Activated T-helper 2 cell treated with anti-CD3 and anti-CD28 coated beads, Interferon-gamma antibody, Interleukin-2, Interleukin-4, amounts not matched to agents 10 μg/mL and 5 μg/mL and 100 μg/mL, durations not matched to agents 14 hours and 24 hours and 36 hours (primary cell): ENCODE data around the gene TCP11L2. TPM values are rescaled to one million over a fixed set of nuclear protein-coding genes. Genes with fewer than 3 reads are reported as not detected.
"Not testable (repeated sequence)": the region's sequence is repeated elsewhere in the genome, so short reads cannot be mapped to it uniquely, and the experiment has no call there.

Source experiments
- DNase-seq: peaks from one replicate; pipeline ENCODE4 v3.0.0; 2021; ENCODE audit warnings: low spot score
- H3K27ac Mint-ChIP-seq: one replicate; pipeline ENCODE4 v1.8.0; 2021; ENCODE audit warnings: mixed read lengths
- H3K27me3 Mint-ChIP-seq: one replicate; pipeline ENCODE4 v1.8.0; 2021; ENCODE audit warnings: low read depth, mixed read lengths
- H3K36me3 Mint-ChIP-seq: one replicate; pipeline ENCODE4 v1.8.0; 2021; ENCODE audit warnings: low read depth, mixed read lengths
- H3K4me1 Mint-ChIP-seq: one replicate; pipeline ENCODE4 v1.8.0; 2021; ENCODE audit warnings: low read depth, mixed read lengths
- H3K4me3 Mint-ChIP-seq: one replicate; pipeline ENCODE4 v1.8.0; 2021; ENCODE audit warnings: low read depth, mild to moderate bottlenecking, moderate library complexity, mixed read lengths
- H3K9me3 Mint-ChIP-seq: one replicate; pipeline ENCODE4 v1.8.0; 2021; ENCODE audit warnings: mixed read lengths
- intact Hi-C: fragments of 100-400 bp; cut with micrococcal nuclease; formaldehyde crosslinking; loops from one replicate; pipeline ENCODE4 v1.15.1; 2023
- total RNA-seq: library from RNA; stranded (reverse); gene quantifications from 2 replicates; pipeline ENCODE4 v1.2.3, GENCODE V29; 2022

Gene TCP11L2
- total RNA-seq, 1 donor from 2014 or later, result 4.8 TPM

- DNase-seq, result no peak
- Mint-ChIP-seq H3K4me1 (peaks cover 17% of the 10 kb centered on the region), H3K9me3 (no peaks in the 10 kb centered on the region), H3K27ac (no peak overlapping the region), H3K27me3 (peaks cover 15% of the 10 kb centered on the region), H3K36me3 (no peaks in the 10 kb centered on the region), H3K4me3 (no peak overlapping the region)
- intact Hi-C loops, result no loop called here
These were observed 28.5 kb upstream of the TCP11L2 start for GRCh38 chr12:106274012-106274411.

GRCh38 chr12:106274575-106275121, 27.9 kb upstream of the TCP11L2 start:
- peaks cover 18% of the 10 kb centered on the region for H3K27me3 Mint-ChIP-seq
- H3K9me3 Mint-ChIP-seq, result no peaks in the 10 kb centered on the region
- no peaks in the 10 kb centered on the region for H3K36me3 Mint-ChIP-seq
- intact Hi-C loops, result no loop called here
- no peak overlapping the region for H3K4me3 Mint-ChIP-seq
- DNase-seq, result no peak
- H3K27ac Mint-ChIP-seq, result no peak overlapping the region
- H3K4me1 Mint-ChIP-seq, result peaks cover 11% of the 10 kb centered on the region

GRCh38 chr12:106275458-106275857, 27.1 kb upstream of the TCP11L2 start:
- H3K36me3 Mint-ChIP-seq, result no peaks in the 10 kb centered on the region
- no peak overlapping the region for H3K27ac Mint-ChIP-seq
- intact Hi-C loops, result no loop called here
- peaks cover 23% of the 10 kb centered on the region for H3K27me3 Mint-ChIP-seq
- no peak for DNase-seq
- no peak overlapping the region for H3K4me3 Mint-ChIP-seq
- H3K9me3 Mint-ChIP-seq, result no peaks in the 10 kb centered on the region
- peaks cover 5% of the 10 kb centered on the region for H3K4me1 Mint-ChIP-seq

- Mint-ChIP-seq H3K9me3 (no peaks in the 10 kb centered on the region), H3K27ac (no peak overlapping the region), H3K4me1 (no peaks in the 10 kb centered on the region), H3K36me3 (no peaks in the 10 kb centered on the region), H3K27me3 (peaks cover 20% of the 10 kb centered on the region), H3K4me3 (no peak overlapping the region)
- intact Hi-C loops, result no loop called here
- no peak for DNase-seq
These were observed 26.3 kb upstream of the TCP11L2 start for GRCh38 chr12:106276032-106276740.

GRCh38 chr12:106280106-106280505, 22.4 kb upstream of the TCP11L2 start:
- Mint-ChIP-seq H3K9me3 (peaks cover 5% of the 10 kb centered on the region), H3K4me3 (no peak overlapping the region)

GRCh38 chr12:106281056-106281782, 21.3 kb upstream of the TCP11L2 start:
- H3K27ac Mint-ChIP-seq, result no peak overlapping the region
- peaks cover 2% of the 10 kb centered on the region for H3K36me3 Mint-ChIP-seq
- DNase-seq, result no peak
- peaks cover 5% of the 10 kb centered on the region for H3K9me3 Mint-ChIP-seq
- intact Hi-C loops, result no loop called here
- no peak overlapping the region for H3K4me3 Mint-ChIP-seq
- peaks cover 10% of the 10 kb centered on the region for H3K4me1 Mint-ChIP-seq
- peaks cover 27% of the 10 kb centered on the region for H3K27me3 Mint-ChIP-seq

More at GRCh38 chr12:106280106-106280505, 22.4 kb upstream of the TCP11L2 start:
- H3K27me3 Mint-ChIP-seq, result peaks cover 27% of the 10 kb centered on the region
- DNase-seq, result no peak
- H3K36me3 Mint-ChIP-seq, result peaks cover 2% of the 10 kb centered on the region
- intact Hi-C loops, result no loop called here
- H3K27ac Mint-ChIP-seq, result no peak overlapping the region
- peaks cover 9% of the 10 kb centered on the region for H3K4me1 Mint-ChIP-seq

- Mint-ChIP-seq H3K9me3 (peaks cover 5% of the 10 kb centered on the region), H3K36me3 (peaks cover 2% of the 10 kb centered on the region), H3K4me1 (peaks cover 10% of the 10 kb centered on the region), H3K4me3 (no peak overlapping the region), H3K27ac (no peak overlapping the region), H3K27me3 (peaks cover 27% of the 10 kb centered on the region)
- intact Hi-C loops, result loop anchor here (1.0 to 2.0 kb wide), 2 partner anchors 31 to 55 kb away; no protein-coding TSS in a partner anchor
- no peak for DNase-seq
These were observed 20.7 kb upstream of the TCP11L2 start for GRCh38 chr12:106281804-106282203.

GRCh38 chr12:106282457-106283097, 20.0 kb upstream of the TCP11L2 start:
- H3K36me3 Mint-ChIP-seq, result peaks cover 2% of the 10 kb centered on the region
- peaks cover 10% of the 10 kb centered on the region for H3K4me1 Mint-ChIP-seq
- no peak overlapping the region for H3K27ac Mint-ChIP-seq
- DNase-seq, result peak; percentile 18
- H3K4me3 Mint-ChIP-seq, result no peak overlapping the region
- H3K27me3 Mint-ChIP-seq, result peaks cover 24% of the 10 kb centered on the region
- peaks cover 5% of the 10 kb centered on the region for H3K9me3 Mint-ChIP-seq
- intact Hi-C loops, result loop anchor here (1.0 to 2.0 kb wide), 2 partner anchors 32 to 55 kb away; no protein-coding TSS in a partner anchor

- DNase-seq, result no peak
- Mint-ChIP-seq H3K4me3 (no peak overlapping the region), H3K36me3 (peaks cover 2% of the 10 kb centered on the region), H3K27me3 (peaks cover 15% of the 10 kb centered on the region), H3K27ac (no peak overlapping the region), H3K4me1 (peaks cover 18% of the 10 kb centered on the region), H3K9me3 (peaks cover 5% of the 10 kb centered on the region)
- intact Hi-C loops, result no loop called here
These were observed 18.0 kb upstream of the TCP11L2 start for GRCh38 chr12:106284358-106285105.

GRCh38 chr12:106285982-106286381, 16.6 kb upstream of the TCP11L2 start:
- Mint-ChIP-seq H3K4me3 (no peak overlapping the region), H3K27ac (no peak overlapping the region)

GRCh38 chr12:106286576-106287162, 15.9 kb upstream of the TCP11L2 start:
- H3K4me1 Mint-ChIP-seq, result peaks cover 18% of the 10 kb centered on the region
- H3K27me3 Mint-ChIP-seq, intact Hi-C loops, DNase-seq, H3K36me3 Mint-ChIP-seq, H3K9me3 Mint-ChIP-seq, H3K27ac Mint-ChIP-seq, H3K4me3 Mint-ChIP-seq: not testable (repeated sequence)

More at GRCh38 chr12:106285982-106286381, 16.6 kb upstream of the TCP11L2 start:
- Mint-ChIP-seq H3K36me3 (peaks cover 2% of the 10 kb centered on the region), H3K27me3 (peaks cover 9% of the 10 kb centered on the region), H3K9me3 (peaks cover 5% of the 10 kb centered on the region), H3K4me1 (peaks cover 18% of the 10 kb centered on the region)
- intact Hi-C loops, result no loop called here
- DNase-seq, result no peak

- no peak overlapping the region for H3K27ac Mint-ChIP-seq
These were observed 15.2 kb upstream of the TCP11L2 start for GRCh38 chr12:106287364-106287763.

More at GRCh38 chr12:106287364-106287763, 15.2 kb upstream of the TCP11L2 start:
- Mint-ChIP-seq H3K4me3 (no peak overlapping the region), H3K4me1 (peaks cover 18% of the 10 kb centered on the region), H3K36me3 (peaks cover under 1% of the 10 kb centered on the region), H3K27me3 (peaks cover 7% of the 10 kb centered on the region), H3K9me3 (peaks cover 2% of the 10 kb centered on the region)
- no peak for DNase-seq
- intact Hi-C loops, result no loop called here
